Activated naive CD8-positive, alpha-beta T cell treated with anti-CD3 and anti-CD28 coated beads, Interleukin-2, amount 50 U/mL, for 16 hours (primary cell): ENCODE measurements around the gene VKORC1L1.
"Not testable (repeated sequence)": the region's sequence is repeated elsewhere in the genome, so short reads cannot be mapped to it uniquely, and the experiment has no call there.

Experiments
- DNase-seq: peaks from one replicate; pipeline ENCODE4 v3.0.0-alpha.2; 2020; ENCODE audit warnings: low read depth, low spot score

Gene VKORC1L1

DNA sequence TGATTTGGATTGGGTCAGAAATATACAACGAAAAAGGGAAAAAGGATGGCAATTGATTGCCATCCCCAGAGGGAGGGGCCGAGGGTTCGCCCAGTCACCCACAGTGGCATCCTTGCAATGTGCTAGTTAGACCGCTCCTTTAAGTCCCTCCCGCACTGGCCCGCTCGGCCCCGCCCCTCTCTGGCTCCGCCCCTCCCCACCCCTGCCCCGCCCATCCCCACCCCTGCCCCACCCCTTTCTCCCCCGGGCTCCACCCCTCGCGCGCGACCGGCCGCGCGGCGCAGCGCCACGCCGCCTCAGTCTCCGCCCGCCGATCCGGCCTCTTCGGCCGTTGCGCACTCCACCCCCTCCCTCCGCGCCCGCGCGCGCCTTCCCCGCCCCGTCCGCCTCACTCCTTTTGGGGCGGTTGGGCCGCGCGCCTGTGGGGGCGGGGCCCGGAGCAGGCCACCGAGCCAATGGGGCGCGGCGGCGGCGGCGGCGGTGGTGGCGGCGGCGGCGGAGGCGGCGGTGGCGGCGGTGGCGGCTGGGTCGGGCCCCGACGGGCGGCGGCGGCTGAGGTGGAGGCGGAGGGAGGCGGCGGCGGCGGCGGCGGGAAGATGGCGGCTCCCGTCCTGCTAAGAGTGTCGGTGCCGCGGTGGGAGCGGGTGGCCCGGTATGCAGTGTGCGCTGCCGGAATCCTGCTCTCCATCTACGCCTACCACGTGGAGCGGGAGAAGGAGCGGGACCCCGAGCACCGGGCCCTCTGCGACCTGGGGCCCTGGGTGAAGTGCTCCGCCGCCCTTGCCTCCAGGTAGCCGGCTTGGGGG is at the start of gene VKORC1L1:
Gene VKORC1L1 (plus strand): TSS at position 299 of the 806 bp plus-strand sequence. CDS start 298 bp downstream, at position 597.
- peak; percentile 91 for DNase-seq

DNA sequence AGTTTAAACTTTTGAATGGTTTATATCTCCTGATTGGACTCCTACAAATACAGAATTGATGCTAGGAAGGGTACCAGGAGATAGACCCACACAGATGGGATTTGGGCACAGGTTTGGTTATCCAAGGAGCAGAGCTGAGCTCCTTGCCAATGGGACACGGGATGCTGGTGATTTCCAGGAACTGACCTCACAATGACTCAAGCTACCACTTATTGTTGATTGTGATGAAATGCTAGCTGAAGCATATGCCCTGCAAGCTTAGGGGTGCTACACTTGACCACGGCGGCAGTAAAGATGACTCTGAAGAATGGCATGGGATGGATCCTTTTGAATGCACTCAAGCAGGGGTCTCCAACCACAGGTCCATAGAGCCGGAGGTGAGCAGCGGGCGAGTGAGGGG is 45.5 kb upstream of the VKORC1L1 start:
- DNase-seq = no peak

DNA sequence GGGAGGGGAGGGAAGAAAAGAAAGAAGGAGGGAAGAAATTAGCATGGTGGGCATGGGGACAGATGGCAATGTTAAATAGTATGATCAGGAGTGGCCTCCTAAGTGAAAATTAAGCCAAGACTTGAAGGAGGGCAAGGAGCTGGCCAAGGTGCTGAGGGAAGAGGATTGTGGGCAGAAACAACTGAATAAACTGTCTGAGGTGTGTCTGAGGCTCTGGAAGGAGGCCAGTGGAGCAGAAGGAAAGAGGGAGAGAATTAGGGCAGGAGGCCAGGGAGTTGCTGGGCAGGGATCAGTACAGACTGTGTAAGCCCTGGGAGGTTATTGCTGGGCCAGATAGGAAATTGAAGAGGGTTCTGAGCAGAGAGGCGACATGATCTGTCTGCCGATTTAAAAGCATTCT is 40.6 kb upstream of the VKORC1L1 start:
- DNase-seq = no peak

DNA sequence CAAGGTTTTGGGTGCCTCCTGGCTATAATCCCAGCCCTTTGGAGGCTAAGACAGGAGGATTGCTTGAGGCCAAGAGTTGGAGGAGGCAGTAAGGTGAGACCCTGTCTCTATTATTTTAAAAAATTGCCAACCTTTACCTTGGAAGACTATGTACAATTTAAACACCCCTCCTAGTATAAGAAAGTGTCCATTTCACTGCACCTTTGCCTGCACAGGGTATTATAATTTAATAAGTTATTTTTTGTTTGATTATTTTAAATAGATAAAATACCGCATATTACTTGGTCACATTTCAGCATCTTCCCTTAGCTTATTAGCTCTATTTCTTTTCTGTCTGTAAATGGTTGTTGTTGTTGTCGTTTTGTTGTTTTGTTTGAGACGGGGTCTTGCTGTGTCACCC is 36.2 kb upstream of the VKORC1L1 start:
- DNase-seq = not testable (repeated sequence)

DNA sequence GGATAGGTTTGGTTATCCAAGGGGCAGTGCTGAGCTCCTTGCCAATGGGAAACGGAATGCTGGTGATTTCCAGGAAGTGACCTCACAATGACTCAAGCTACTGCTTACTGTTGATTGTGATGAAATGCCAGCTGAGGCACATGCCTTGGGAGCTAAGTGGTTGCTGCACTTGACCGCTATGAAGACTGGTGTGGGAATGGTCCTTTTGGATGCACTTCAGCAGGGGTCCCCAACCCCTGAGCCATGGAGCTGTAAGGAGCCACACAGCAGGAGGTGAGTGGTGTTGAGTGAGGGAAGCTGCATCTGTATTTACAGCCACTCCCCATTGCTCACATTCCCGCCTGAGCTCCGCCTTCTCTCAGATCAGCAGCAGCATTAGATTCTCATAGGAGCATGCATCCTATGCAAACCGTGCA is 35.3 kb upstream of the VKORC1L1 start:
- not testable (repeated sequence) for DNase-seq

DNA sequence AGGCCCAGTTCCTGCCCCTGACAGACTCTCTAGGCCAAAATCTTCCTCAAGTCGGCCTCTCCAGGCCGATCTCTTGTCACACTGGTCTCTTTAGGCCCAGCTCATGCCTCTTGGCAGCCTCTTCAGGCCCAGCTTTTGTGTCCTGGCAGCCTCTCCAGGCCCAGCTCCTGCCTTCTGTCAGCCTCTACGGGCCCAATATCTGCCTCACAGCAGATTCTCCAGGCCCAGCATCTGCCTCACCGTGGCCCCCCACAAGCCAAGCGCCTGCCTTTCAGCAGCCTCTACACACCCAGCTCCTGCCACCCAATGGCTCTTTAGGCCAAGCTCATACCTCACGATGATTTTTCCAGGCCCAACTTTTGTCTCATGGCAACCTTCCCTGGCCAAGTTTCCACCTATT is 33.0 kb upstream of the VKORC1L1 start:
- no peak for DNase-seq

DNA sequence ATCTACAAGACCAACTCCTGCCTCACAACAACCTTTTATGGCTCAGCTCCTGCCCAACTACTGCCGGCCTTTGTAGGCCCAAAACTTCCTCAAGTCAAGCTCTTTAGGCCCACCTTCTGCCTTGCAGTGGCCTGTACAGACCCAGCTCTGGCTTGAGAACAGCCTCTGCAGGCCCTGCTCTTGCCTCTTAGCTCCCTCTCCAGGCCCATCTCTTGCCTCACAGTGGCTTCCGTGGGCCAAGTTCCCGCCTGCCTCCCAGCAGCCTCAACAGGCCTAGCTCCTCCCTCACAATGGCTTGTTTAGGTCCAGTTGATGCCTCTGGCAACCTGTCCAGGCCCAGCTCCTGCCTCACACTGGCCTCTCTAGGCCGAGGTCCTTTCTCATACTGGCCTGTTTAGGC is 32.4 kb upstream of the VKORC1L1 start:
- DNase-seq = no peak

DNA sequence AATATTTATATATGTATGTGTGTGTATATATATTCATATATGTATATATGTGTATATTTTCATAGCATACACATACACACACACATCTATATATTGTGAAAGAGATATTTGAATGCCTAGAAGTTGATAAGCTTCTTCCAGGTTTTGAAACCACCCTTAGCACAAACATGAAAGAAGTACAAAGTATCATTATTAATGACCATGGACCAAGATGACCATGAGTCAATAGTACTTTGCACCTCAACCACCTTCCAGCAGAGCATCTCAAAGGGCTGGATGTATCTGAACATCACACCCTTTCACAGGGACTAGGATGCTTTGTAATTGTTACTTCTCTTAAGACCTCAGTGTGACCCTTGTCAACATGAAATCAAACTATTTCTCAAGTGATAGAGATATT is 29.3 kb upstream of the VKORC1L1 start:
- DNase-seq = not testable (repeated sequence)

DNA sequence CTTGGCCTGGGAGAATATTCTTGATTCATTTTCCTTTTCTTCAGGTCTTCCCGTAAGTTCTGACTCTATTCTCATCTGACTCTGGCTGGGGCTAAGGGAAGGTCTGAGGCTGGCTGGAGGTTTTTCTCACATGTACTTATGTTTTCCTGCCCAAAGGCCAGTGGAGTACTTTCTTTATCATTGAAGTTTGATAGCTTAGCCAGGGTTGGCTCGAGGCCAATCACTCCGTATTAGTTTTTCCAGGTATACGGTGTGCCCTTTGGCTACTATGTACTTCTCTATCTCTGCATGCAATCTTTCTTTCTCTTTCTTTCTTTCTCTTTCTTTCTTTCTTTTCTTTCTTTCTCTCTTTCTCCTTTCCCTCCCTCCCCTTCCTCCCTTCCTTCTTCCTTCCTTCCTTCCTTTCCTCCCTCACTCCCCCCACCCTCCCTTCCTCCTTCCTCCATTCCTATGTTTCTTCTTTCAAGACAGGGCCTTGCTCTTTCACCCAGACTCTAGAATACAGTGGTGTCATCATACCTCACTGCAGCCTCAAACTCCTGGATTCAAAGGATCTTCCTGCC is 26.8 kb upstream of the VKORC1L1 start:
- no peak for DNase-seq

DNA sequence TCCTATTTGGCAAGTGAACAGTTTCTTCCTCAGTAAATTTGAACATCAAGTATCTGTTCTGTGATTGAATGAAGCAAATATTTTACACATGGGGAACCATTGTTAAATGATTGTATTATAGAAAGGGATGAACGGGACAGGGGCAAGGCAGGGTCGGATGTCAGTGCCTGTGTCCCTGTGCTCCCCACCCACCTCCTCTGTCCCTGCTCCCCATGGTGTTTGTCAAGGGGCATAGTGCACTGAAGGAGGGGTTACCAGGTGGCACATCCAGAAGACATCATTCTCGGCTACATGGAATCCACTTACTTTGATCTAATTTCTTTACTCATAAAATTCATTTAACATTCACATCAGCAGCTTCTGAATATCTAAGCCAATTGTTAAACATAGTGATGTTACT is 19.4 kb upstream of the VKORC1L1 start:
- DNase-seq = not testable (repeated sequence)

DNA sequence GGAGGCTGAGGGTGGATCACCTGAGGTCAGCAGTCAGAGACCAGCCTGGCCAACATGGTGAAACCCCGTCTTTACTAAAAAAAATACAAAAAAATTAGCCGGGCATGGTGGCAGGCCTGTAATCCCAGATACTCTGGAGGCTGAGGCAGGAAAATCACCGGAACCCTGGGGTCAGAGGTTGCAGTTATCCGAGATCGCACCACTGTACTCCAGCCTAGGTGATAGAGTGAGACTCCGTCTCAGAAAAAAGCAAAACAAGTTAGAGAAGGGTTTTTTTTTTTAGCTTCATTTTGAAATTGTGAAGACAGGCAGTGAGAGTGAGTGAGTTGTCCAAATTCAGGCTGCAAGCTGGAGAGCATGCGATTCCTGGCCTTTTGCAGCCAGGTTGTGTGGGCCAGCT is 19.0 kb upstream of the VKORC1L1 start:
- DNase-seq = not testable (repeated sequence)

DNA sequence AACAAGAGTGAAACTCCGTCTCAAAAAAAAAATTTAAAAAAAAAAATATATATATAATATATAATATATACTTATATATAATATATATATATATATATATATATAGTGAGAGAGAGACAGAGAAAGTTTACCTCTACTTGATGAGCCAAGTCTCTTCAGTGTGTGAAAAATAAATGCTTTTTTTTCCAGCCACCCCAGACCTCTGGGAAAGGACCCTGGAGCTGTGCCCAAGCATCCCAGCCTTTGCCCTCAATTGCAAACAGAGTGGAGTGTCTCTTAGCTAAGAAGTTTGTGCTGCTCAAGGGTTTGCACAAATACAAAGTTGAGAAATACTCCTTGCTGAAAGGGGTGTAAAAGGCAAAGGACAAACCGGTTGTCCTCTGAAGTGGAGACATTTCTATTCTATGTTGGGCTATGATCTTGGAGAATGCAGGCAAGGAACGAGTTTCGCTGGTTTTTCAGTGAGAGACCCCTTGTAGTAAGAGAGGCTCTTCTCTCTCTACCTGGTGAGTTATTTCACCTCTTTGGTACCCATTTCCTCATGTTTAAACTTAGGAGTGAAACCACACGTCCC is 15.5 kb upstream of the VKORC1L1 start:
- not testable (repeated sequence) for DNase-seq

DNA sequence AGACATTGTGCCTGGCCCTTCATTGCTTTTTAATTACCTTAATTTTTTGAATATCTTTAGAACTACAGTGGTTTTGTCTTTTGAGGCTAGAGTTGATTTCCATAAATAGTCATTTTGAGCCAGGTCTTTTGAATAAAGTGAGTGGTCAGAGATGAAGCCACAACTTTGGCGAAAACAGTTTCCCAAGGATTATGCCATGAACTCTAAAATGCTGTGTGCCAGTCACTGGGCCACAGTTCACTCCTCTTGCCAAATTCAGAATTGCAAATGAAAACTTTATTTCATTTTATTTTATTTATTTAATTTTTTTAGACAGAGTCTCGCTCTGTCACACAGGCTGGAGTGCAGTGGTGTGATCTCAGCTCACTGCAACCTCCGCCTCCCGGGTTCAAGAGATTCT is 14.2 kb upstream of the VKORC1L1 start:
- not testable (repeated sequence) for DNase-seq

DNA sequence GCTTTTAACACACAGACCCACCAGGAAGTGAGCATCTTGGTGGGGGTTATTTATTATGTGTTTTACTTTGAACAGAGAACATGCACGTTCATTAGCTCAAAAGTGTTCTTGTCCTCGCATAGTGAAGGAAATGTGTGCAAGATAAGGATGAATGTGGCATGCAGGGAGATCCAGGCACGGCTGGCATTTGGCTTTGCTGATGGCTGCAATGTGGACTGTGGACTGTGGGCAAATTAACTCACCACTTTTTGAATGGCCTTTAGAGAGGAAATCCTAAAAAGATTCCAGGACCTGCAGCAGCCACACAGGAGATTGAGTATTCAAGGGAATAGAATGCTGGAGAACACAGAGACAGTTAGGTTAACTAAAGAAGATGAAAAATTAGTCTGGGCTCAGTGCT is 6.6 kb upstream of the VKORC1L1 start:
- not testable (repeated sequence) for DNase-seq

DNA sequence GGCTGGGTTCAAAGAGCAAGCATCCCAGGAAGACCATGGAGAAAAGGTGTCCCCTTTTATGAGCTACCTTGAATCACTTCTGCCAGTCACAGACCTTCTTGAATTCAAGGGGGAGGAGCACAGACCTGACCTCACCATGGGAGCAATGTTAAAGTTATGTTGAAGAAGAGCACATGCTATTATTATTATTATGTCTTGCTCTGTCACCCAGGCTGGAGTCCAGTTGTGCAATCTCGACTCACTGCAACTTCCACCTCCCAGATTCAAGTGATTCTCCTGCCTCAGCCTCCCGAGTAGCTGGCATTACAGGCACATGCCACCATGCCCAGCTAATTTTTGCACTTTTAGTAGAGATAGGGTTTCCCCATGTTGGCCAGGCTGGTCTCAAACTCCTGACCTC is 5.2 kb upstream of the VKORC1L1 start:
- not testable (repeated sequence) for DNase-seq

DNA sequence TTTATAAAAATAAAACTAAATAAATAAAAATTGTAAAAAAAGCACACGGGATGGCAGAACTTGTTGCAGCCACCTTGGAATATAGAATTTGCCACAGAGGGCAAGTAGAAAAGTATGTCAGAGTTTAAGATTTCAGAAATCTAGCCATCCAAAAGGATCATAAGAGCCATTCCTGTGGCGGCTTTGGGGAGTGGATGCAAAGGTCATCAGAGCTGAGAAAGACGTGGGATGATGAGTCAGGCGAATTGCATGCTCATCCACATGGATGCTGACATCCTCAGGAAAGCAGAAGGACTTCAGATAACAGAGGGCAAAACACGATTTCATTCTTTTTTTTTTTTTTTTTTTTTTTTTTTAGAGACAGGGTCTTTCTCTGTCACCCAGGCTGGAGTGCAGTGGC is 3.6 kb upstream of the VKORC1L1 start:
- not testable (repeated sequence) for DNase-seq

DNA sequence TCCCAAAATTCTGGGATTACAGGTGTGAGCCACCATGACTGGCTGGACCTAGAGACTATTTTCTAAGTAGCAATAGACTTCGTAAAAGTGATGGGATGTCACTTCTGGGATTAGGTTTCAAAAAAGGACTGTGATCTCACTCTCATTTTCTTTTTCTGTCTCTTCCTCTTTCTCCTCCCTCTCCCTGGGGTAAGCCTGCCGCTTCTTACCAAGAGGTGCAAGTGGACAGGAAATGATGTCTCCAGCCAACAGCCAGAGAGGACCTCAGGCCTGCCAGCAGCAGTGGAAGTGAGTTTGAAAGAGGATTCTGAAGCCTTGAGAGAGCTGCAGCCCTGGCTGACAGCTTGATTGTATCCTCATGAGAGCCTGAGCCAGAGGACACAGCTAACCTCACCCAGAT is 1.4 kb upstream of the VKORC1L1 start:
- DNase-seq = not testable (repeated sequence)

DNA sequence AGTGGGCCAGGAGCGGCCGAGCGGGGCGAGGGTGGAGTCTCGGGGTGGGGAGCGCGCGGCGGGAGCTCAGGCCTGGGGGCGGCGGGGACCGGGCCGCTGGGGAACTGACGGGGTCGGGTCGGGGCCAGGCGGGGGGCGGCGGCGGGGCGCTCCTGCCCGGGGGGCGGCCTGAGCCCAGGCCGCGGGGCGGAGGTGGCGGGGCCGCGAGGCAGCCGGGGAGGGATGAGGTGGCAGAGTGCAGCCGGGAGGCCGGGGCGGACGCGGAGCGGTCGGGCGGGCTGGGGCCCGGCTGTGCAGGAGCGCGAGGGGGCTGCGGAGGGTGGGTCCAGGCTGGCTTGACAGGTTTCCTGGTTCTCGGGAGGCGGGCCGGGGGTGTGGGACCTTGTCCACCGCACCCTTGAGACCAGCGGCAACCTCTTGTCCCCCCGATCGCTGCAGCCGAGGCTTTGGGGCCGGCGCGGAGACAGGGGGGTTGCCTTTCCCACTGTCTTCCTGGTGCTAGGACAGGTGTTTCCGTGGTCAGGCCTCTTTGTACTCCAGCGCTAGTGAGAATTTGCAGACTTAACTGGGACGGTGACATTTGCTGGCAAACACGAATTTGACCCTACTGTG is 814 bp downstream of the VKORC1L1 start:
- peak; percentile 2 for DNase-seq

DNA sequence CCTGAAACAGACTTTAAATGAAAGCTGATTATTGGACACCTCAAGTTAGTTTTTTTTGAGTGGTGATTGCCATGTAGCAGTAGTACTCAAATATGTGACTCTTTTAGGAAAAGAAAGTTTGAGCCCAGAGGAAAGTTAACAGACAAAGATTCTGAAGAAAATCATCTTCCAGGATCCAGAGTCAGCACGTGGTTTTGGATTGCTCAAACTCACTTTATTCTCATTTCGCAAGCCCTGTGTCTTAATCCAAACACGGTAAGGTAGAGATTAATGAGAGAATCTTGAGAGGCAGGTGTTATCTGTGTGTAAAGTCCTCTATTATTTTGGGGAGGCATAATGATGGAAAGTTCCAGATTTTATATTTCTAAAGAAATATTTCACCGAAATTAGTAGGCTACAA is 2.8 kb downstream of the VKORC1L1 start:
- DNase-seq = not testable (repeated sequence)

DNA sequence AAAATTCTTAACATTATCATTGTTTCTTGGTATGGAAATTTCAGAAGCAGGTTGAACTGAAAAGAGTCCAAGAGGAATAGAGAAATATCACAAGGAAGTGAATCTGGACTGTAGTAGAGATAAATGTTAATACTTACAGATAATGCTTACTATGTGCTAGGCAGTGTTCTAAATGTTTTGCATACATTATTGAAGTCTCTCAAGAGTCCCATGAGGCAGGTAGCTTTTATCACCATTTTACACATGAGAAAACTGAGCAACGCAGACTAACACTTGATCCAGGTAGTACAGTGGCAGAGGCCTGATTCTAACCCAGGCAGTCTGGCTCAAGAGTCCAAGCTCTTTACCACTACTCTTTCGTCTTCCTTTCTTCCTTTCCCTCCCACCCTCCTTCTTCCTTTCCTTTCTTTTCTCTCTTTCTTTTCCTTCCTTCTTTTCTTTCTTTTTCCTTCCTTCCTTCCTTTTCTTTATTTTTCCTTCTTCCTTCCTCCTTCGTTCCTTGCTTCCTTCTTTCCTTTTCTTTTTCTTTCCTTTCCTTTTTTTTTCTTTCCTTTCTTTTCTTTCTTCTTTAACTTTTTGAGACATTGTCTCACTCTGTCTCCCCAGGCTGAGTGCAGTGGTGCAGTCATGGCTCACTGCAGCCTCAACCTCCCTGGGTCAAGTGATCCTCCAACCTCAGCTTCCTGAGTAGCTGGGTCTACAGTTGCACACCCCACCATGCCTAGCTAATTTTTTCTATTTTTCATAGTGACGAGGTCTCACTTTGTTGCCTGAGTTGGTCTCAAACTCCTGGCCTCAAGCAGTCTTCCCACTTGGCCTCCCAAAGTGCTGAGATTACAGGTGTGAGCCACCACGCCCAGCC is 6.6 kb downstream of the VKORC1L1 start:
- not testable (repeated sequence) for DNase-seq

DNA sequence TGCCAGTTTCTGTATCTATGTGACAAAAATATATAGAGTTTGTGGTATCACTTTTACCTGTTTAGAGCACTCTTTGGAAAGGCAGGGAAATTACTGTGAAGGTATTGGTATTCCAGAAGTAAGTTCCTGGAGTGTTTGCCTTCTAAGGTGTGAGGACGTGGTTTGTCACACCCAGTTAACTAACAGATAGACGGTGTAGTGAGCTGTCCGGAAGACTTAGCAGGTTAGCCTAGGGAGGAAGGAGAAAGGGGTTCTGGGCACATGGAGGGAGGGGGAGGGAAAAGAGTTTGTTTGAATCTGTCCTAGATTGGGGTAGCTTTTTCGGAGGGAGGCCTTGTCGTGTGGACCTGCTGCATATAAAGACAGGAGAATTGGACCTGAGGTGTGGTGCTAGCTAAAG is 7.4 kb downstream of the VKORC1L1 start:
- not testable (repeated sequence) for DNase-seq
